HG03521 (cell line): ENCODE results near the gene KIAA1614.

Source experiments
- ATAC-seq: cut with Tn5 transposase; IDR thresholded peaks from one replicate; pipeline ENCODE4 v1.9.1; 2021; ENCODE audit warnings: mild to moderate bottlenecking, moderate library complexity; ENCODE audit not compliant: unreplicated experiment

Gene KIAA1614, protein sequence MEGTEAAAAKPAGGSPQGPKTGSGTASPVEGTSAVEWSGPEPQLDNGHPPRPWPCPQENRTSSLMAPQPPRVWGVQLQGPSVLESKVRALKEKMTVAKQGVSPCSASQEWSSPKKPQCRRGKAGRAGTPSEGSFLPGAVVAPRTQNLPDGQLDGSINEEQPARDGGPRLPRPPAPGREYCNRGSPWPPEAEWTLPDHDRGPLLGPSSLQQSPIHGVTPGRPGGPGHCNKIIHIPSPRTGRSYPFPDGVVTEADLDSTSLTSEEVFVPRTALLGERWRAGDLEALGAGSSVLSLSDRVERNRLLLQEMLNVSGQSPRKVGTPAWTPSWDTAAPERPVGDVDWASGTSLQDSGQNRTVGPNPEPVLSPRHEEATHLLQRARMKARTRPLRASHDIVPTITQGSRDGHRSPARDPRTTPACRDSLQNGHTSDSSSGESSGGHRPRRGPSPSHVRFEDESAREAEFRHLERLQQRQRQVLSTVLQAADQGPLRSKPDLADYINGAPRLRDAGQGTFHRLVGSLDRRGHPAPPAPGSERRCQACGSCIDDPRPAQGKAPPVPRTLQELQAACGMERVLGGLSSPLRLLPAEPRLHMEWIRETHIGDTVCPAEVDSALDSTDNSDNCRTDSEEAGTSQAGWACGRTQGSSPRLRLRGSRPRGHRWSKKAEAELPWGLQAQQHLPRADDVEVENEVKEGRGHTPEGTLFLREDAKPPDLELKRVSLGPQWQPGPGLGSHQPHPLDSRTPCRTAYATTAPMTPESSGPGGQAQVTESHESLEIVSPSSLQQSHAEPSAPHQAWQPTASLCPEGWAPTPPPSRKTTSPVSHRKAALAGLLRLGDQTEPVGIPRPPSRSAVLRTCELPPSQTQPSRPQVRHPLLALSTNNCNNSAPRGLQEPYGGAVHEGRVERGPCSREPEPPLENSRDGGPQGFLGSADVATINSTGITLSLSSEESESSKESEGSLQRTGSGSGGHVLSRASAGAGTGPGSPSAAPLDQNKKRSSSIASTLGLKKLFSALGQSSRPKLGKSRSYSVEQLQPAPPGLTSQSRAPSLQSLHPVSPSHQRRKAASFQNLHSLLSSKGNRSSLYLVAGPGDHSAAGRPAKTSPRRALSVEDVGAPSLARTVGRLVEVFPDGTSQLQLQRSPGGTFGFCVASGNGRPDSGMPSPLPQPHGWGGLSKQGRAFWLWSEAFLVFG

DNA sequence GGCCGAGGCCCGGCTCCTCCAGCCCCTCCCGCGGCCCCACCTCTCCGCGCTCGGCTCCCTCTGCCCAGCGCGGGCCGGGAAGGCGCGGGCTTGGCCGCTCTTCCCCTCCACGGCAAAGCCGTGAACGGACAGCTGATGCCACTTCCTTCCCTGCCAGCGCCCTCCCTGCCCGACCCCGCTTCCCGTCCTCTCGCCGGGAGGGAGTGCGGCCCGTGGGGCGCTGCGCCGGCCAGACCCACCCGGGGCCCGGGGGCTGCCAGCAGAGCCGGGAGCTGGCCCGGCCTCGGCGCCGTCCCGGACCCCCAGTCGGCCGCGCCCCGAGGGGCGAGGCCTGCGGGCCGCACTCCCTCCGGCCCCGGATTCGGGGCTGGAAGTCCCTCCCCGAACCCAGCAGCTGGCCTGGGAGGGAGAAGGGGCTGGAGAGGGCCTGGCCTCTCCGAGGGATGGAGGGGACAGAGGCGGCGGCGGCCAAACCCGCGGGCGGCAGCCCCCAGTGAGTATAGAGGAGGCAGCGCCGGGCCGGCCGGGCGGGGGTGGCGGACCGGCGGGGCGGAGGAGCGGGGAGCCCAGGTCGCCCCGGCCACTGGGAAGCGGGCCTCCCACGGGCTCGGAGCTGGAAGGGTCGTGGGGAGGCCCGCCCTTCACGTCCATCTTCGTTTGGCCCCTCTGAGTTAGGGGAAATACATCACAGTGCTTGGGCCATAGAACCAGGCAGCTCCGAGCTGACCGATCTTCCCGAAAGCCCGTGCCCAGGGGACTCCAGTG, at the start of gene KIAA1614:
Gene KIAA1614 (plus strand): TSS at position 97 of the 765 bp plus-strand sequence. CDS start 347 bp downstream, at position 444.
- no peak for ATAC-seq

DNA sequence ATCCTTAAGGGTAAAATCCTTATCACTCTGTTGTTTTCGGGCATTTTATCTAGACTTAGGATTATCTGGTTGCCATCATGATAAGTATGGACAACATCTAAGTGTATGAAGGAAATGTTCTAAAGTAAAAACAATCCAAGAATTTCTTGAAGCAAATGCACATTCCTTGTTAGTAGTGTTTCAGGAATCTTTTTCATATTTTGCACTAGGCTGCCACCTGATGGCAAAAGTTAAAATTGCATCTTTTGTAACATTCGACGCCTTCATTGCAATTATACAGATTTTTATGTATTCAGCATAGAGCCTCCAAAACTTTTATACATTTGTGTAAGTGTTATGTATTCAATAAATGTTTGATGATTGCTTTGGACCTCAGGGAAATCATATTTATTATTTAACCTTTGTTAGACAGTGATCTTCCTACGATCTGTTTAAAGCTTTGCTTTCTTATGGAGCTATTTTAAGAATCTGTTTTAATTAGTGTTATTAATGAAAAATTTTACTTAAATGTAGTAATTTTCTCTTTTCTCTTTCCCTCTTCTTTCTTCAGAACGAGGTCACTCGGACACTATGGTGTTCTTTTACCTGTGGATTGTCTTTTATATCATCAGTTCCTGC, 49.4 kb upstream of the KIAA1614 start:
- no peak for ATAC-seq

DNA sequence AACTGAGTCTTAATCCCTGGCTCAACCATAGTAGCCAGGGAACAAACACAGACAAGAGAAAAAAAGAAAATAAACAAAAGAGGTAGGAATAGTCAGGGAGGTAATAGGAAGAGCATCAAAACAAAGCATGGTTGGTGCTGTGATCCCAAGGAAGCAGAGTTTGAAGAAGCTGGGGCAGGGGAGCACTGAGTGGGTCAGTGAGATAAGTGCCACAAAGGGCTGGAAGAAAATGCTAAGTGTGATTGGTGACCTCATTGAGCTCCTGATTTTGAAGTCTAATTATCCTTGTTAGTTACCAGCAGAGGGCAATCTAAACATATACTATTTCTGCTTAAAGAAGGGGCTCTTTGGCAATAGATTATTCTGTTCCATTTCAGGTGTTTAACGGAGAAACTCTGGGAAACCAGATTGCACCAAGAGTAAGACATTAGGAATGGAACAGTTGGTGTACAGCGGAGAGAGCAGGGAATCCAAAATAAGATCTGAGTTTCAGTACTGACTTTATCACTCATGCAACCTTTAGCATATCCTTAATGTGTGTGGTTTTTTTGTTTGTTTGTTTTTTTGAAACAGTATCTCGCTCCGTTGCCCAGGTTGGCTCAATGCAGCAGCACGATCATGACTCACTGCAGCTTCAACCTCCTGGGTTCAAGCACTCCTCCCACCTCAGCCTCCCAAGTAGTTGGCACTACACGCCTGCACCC, 30.7 kb upstream of the KIAA1614 start:
- no peak for ATAC-seq

DNA sequence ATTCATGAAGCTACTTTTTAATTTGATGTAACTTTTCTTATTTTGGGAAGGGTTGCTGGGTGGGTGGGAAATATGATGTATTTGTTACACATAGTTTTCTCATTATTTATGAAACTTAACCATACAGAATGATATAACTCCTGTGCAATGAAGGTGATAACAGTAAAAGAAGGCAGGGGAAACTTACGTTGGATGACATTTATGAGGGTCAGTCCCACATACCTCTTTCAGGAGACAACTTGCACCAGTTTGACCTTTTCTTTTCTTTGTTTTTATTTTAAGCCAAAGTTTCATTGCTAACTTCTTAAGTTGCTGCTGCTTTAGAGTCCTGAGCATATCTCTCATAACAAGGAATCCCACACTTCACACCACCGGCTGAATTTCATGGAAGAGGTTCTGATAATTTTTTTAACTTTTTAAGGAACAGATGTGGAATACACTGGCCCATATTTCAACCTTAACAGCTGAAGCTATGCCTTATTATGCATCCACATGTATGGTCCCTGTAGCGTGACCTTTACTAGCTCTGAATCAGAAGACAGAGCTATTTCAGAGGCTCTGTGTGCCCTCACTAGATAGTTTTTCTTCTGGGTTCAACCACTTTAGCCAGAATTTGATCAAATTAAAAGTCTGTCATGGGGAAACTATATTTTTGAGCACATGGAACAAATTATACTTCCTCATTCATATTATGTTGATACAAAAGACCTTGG, 28.0 kb upstream of the KIAA1614 start:
- no peak for ATAC-seq

DNA sequence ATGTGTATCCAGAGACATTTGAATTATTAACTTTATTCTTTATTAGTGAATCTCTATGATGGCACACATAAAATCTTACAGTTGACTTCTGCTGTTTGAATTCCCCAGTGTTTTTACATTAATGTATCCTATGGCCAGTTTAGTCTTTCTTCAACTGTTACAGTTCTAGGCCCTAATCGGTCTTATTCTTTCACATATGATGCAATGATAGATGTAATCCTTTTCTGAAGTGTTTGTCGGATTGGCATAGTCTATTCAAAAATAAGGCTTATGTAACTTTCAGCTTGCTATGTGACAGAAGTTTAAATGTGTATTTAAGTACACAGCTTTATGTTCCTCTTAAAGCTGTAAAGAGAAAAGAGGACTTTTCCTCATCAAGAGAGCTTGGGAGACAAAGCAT, 26.4 kb upstream of the KIAA1614 start:
- ATAC-seq, result no peak

DNA sequence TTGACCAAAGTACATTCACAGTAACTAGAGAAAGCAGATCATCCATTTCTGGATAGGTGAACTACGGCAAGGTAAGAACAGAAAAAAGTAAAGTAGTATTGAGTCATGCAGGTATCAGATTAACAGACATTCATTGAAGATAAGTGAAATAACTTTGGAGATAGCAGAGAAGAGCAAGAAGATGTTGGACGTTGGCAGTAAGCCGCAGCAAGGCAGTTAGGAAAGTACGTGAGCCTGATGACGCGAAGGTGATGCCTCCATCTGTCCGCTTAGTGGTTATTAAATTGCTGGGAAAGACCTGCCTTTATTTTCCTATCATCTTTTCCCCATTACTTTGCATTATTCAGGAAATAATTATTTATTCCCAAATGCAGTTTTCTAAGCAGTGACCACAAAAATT, 24.9 kb upstream of the KIAA1614 start:
- no peak for ATAC-seq

DNA sequence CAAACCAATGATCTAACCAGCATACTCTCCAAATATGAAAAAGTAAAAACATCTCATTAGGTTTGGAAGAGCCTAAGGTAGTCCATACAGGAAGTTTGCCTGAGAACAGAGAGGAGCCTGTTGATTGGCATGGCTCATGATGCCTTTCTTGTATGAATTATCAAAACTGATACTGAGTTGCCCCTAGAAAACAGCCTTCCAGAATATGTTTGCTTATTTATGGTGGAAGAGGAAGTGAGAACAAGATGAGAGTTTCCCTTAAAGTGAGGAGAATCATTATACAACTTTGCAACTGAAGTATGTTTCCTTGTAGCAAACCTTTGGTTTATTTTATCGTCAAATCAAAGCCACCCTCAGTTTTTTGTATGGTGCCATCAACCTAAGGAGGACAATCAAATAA, 23.8 kb upstream of the KIAA1614 start:
- ATAC-seq, result no peak

DNA sequence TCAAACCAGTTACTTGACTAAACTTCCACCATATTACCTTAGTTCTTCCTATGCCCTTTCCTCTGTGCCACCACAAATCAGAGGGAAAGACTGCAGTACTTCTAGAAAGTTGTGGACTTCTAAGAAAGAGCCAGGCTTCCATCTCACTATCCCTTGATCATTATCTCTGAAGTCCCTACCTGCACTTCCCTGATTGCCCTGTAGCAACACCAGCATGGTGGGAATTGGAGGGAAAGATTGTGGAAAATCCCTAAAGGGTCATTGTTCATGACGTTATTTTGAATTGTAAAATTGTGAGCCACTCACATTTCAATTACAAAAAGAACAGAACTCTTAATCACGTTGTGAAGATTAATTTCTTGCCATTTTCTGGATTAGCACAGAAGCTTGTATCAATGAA, 23.4 kb upstream of the KIAA1614 start:
- no peak for ATAC-seq

DNA sequence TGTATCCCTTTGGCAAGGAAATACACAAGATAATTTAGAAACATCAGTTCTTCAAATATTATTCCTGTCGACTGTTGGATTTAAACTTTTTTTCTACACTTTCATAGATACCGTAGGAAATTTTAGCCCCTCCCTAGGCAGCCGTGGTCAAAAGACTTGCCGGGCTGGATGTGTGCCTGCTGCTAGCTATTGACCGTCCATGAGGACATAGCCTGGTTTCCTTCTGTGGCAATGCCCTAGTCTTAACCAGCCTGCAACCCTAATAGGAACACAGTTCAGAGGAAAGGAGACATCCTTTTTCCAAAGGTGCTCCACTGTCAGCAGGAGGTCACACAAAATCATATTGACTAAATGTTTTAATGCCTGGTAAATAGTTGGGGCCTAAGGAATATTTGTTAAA, 20.4 kb upstream of the KIAA1614 start:
- ATAC-seq, result no peak

DNA sequence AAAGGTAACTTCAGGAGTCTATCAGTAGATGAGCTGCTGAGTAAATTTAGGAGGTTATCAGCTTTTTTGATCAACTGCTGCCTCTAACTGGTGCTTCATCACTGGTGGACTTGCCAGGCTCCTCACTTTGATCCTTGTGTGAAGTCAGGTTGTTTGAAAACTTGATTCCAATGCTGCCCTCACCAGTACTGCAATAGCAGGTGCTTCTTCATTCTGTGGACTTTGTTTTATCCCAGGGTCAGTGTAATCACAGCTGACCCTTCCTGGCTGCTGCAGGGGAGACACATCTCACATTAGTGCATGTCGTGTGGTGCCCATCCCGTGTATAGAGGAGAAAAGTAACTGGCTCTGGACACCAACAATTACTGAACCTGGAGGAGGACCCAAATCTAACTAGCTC, 20.0 kb upstream of the KIAA1614 start:
- no peak for ATAC-seq

DNA sequence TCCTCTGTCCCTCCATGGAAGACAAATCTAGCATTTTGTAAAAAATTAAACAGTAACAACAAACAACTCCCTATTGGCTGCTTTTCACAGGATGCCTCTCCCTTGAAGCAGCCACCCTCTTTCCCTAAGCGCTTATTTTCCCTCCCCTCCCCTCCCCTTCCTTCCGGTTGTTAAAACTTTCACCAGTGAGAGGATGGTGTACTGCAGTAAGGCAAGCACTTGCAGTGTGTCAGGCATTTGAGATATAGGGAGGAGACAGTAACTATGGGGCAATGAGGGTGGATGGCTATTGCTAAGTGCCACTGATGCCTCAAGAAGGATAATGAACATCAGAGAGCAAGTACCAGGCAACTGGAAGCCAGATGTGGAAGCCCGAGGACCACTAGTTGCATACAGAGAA, 19.1 kb upstream of the KIAA1614 start:
- ATAC-seq, result no peak

DNA sequence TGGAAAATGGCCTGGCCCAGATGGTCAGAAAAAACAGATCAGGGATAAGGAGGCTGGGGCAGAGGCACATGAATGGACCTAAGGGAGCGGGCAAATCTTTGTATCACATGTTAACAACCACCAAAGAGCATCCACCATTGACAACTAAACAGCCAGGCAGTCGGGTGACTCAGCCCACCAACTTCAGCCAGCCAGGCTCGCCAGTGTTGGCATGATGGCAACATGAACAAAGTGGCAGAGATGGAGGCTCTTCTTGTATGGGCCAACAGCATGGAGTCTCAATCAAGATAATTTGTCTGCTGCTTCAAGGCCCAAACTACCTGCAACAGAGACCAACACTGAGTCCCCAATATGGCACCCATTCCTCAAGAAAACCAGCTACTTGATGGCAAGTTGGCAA, 16.5 kb upstream of the KIAA1614 start:
- ATAC-seq, result no peak

DNA sequence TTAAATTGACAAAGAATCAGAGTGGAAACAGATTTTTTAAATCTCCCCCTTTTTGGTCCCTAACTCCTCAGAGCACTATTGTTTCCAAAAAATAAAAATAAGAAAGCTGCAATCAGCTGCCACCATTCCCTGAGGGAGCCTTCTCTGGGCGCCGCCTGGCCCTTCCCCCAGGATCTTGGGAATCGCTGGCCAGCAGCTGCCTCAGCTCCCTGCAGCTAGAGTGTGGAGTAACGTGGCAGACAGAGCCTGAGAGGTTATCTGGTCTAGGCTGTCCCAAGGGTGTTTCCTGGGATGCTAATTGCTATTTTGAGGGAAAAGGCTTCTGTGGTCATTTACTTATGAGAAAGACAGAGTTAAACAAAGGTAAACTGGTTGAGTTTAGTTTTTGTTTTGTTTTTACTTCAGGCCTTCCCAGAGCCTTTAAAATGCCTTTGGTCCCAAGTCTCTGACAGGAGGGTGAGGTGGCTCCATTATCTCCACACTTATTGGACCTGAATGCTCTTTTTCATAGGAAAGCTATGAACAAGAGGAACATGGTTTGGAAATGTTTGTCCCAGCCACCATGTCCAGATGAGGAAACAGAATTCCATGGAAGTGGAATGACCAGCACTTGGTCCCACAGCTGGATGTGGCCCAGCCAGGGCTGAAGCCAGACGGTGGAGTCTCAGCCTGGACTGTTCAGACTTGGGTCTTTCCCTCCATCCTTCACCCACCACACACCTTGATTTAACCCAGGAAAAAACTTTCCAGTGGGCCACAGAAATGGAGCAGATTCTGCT, 14.1 kb upstream of the KIAA1614 start:
- ATAC-seq, result no peak

DNA sequence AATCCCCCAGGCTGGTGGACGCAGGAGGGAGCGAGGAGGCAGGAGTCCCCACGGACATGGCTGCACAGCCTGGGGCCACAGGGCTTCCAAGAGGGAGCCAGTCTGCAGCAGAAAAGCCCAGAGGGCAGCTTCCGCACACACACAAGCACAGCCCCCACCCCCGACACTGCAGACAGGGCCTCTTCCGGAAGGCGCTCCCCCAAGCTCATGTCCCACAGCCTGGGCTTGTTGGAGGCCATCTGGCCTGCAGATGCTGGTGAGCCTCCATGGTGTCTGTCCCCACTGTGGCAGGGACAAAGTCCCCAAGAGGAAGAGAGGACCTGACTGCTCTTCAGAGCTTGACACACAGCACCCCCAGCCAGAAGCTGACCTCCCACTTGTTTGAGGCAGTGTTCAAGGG, 13.4 kb upstream of the KIAA1614 start:
- ATAC-seq, result no peak

DNA sequence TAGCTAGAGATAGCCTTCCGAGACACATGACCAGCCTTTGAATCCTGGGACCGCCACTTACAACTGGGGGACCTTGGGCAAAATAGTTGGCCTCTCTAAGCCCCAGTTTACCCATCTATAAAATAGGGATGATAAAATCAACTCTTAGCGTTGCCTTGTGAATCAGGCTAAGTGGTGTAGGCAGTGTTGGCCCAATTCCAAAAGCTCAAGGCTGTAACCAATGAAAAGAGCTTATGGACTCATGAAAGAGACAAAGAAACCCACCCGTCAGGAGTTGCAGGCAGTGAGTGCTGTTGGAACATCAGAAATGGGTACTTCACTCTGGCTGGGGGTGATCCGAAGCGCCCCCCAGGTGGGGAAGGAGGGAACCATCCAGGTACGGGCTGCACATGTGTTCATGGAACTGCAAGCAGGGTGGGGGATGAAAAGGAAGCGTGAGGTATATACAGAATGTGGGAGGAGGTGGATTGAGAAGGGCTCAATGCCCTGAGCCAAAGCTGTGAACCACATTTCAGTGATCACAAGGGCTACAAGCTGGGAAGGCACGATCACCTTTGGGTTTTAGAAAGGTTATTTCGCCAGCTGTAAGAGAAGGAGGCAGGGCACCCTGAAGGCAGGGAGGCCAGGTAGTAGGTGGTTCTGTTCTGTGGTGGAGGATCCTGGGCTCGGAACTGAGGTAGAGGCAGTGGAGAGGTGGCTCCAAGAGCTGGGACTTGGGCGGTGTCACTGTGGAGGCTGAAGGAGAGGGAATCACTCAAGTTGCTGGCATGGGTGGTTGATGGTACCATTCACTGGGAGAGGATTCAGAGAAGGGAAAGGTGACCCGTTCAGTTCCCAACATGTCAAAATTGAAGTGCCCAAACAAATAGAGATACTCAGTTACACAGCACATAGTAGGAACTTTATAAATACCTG, 11.4 kb upstream of the KIAA1614 start:
- ATAC-seq, result no peak

DNA sequence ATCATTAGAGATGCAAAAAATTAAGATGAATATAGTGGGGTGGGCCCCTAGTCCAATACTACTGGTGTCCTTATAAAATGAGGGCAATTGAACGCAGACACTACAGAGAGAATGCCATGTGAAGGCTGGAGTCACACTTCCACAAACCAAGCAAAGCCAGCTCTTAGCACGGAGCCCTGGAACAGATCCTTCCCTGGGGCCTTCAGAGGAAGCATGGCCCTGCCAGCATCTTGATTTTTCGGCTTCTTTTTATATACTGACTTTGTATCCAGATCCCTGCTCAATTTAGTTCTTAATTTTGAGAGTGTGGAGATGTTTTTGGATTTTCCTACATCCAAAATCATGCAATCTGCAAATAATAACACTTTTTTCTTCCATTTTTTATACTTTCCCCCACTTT, 10.2 kb upstream of the KIAA1614 start:
- ATAC-seq, result no peak

DNA sequence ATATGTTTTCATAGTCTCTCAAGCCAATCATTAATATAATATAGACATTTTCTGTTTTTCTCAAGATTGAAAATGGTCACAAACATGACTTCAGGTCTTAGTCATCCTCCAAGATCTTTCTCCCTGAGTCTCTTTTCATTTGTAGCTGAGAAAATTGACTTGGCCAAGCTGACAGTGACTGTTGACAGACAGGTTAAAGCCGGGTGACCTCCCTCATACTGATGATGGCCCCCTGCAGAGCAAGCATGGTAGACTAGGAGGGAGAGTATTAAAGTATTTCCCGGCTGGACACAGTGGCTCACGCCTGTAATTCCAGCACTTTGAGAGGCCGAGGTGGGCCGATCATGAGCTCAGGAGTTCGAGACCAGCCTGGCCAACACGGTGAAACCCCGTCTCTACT, 6.8 kb upstream of the KIAA1614 start:
- no peak for ATAC-seq
